ENCODE results near the gene SLC43A2. TPM values are rescaled to one million over a fixed set of nuclear protein-coding genes. Genes with fewer than 3 reads are reported as not detected.

Gene SLC43A2
- total RNA-seq, 1 experiment from 2014 or later, result 11.0 TPM

DNA sequence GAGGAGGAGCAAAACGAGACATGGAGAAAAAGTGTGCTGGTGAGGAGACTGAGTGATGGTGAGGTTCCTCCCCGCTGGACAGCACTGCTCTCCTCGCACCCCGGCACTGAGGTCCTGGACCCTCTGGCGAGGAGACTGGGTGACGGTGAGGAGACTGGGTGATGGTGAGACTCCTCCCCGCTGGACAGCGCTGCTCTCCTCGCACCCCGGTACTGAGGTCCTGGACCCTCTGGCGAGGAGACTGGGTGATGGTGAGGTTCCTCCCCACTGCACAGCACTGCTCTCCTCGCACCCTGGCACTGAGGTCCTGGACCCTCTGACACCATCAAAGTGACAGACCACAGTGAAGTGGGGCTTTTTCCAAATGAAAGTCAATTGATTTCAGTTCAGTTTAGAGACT lies 76.9 kb downstream of the SLC43A2 start (continued):
- TF ChIP-seq NR2C2 (CRISPR knock-in tag; IDR thresholded peaks at IDR 0.05), result no peak
- TF ChIP-seq RELA (CRISPR knock-in tag; IDR thresholded peaks at IDR 0.05; ENCODE audit: borderline replicate concordance), result no peak
- TF ChIP-seq, protein P1, sequence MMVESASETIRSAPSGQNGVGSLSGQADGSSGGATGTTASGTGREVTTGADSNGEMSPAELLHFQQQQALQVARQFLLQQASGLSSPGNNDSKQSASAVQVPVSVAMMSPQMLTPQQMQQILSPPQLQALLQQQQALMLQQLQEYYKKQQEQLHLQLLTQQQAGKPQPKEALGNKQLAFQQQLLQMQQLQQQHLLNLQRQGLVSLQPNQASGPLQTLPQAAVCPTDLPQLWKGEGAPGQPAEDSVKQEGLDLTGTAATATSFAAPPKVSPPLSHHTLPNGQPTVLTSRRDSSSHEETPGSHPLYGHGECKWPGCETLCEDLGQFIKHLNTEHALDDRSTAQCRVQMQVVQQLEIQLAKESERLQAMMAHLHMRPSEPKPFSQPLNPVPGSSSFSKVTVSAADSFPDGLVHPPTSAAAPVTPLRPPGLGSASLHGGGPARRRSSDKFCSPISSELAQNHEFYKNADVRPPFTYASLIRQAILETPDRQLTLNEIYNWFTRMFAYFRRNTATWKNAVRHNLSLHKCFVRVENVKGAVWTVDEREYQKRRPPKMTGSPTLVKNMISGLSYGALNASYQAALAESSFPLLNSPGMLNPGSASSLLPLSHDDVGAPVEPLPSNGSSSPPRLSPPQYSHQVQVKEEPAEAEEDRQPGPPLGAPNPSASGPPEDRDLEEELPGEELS (CRISPR knock-in tag; IDR thresholded peaks at IDR 0.05), result no peak
- TF ChIP-seq FOXJ3 (CRISPR knock-in tag; IDR thresholded peaks at IDR 0.05; ENCODE audit: borderline replicate concordance), result no peak

DNA sequence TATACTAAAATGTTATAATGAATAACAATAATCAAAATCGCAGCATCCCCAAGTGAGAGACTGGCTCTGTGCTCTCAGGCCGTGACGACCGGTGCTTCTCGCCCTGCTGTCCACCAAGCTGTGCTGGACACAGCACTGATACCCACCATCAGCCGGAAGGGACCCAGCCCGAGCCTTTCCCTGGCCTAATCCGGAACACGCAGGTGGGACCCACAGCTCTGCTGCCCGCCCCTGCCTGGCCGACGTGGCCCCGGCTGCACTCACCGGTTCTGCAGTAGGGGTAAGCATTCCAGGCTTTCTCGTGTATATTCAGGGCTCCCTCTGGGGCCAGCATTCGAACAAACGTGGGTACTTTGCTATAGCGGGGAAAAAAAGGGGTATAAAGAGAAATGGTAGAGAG lies 80.6 kb downstream of the SLC43A2 start:
- no peak overlapping the region for H3K4me3 Mint-ChIP-seq
- no peak overlapping the region for H3K27ac Mint-ChIP-seq

More for the DNA sequence above, 80.6 kb downstream of the SLC43A2 start:
- no peaks in the 10 kb centered on the region for H3K9me3 Mint-ChIP-seq
- peaks cover 32% of the 10 kb centered on the region for H3K36me3 Mint-ChIP-seq
- POLR2A ChIA-PET, result interaction anchor here (0.7 kb wide), 1 partner anchor 31 kb away, joined by 3 read pairs; the partner anchor contains the start of gene INPP5K
- no peaks in the 10 kb centered on the region for H3K27me3 Mint-ChIP-seq (ENCODE audit: low read depth)
- CTCF ChIA-PET, result no interaction called here
- DNase-seq (ENCODE audit: low spot score) (no peak), ATAC-seq (no peak)
- H3K4me1 Mint-ChIP-seq, result 0 out of 2 replicates have a peak, but pooled peaks cover 6% of the 10 kb centered on the region
- TF ChIP-seq, protein P1 (CRISPR knock-in tag; IDR thresholded peaks at IDR 0.05), result no peak
- no peak for TF ChIP-seq ELF4 (CRISPR knock-in tag; IDR thresholded peaks at IDR 0.05; ENCODE audit: low read depth)
- no peak for TF ChIP-seq CREM (CRISPR knock-in tag; IDR thresholded peaks at IDR 0.05)
- TF ChIP-seq, protein P2, sequence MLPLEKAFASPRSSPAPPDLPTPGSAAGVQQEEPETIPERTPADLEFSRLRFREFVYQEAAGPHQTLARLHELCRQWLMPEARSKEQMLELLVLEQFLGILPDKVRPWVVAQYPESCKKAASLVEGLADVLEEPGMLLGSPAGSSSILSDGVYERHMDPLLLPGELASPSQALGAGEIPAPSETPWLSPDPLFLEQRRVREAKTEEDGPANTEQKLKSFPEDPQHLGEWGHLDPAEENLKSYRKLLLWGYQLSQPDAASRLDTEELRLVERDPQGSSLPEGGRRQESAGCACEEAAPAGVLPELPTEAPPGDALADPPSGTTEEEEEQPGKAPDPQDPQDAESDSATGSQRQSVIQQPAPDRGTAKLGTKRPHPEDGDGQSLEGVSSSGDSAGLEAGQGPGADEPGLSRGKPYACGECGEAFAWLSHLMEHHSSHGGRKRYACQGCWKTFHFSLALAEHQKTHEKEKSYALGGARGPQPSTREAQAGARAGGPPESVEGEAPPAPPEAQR (CRISPR knock-in tag; IDR thresholded peaks at IDR 0.05), result no peak
- TF ChIP-seq, protein P3, sequence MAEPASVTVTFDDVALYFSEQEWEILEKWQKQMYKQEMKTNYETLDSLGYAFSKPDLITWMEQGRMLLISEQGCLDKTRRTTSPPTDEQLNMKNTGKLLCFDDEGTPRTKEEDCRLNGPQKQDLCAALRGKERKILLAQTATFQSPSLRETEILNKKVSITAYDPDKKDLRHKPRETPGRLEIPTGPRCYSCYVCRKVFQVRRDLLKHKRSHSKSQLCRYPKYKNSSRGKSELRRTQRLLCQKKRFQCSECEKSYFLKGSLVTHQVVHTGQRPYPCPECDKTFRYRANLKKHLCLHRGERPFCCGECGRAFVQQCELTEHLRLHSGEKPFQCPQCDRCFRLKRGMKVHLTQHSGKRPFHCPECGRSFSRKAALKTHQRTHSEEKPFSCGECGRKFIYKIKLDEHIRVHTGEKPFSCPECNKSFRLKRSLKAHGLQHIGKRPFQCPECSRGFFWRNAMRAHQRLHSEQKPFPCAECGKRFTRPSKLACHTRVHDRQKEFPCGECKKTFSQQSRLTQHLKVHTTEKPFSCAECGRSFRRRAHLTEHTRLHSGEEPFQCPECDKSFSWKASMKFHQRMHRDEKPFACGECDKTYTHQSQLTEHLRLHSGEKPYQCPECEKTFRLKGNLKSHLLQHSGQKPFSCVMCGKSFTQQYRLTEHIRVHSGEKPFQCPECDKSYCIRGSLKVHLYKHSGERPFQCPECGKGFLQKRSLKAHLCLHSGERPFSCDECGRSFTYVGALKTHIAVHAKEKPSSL (CRISPR knock-in tag; conservative IDR thresholded peaks at IDR 0.05), result no peak
- TF ChIP-seq, protein P4, sequence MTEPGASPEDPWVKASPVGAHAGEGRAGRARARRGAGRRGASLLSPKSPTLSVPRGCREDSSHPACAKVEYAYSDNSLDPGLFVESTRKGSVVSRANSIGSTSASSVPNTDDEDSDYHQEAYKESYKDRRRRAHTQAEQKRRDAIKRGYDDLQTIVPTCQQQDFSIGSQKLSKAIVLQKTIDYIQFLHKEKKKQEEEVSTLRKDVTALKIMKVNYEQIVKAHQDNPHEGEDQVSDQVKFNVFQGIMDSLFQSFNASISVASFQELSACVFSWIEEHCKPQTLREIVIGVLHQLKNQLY (CRISPR knock-in tag; IDR thresholded peaks at IDR 0.05), result no peak
- no peak for TF ChIP-seq GTF2I (CRISPR knock-in tag; conservative IDR thresholded peaks at IDR 0.05)
- TF ChIP-seq ZNF219 (CRISPR knock-in tag; IDR thresholded peaks at IDR 0.05; ENCODE audit: borderline replicate concordance), result no peak
- TF ChIP-seq PRRX2 (CRISPR knock-in tag; IDR thresholded peaks at IDR 0.05), result no peak
- no peak for TF ChIP-seq CREB1 (CRISPR knock-in tag; IDR thresholded peaks at IDR 0.05)
- TF ChIP-seq, protein P5, sequence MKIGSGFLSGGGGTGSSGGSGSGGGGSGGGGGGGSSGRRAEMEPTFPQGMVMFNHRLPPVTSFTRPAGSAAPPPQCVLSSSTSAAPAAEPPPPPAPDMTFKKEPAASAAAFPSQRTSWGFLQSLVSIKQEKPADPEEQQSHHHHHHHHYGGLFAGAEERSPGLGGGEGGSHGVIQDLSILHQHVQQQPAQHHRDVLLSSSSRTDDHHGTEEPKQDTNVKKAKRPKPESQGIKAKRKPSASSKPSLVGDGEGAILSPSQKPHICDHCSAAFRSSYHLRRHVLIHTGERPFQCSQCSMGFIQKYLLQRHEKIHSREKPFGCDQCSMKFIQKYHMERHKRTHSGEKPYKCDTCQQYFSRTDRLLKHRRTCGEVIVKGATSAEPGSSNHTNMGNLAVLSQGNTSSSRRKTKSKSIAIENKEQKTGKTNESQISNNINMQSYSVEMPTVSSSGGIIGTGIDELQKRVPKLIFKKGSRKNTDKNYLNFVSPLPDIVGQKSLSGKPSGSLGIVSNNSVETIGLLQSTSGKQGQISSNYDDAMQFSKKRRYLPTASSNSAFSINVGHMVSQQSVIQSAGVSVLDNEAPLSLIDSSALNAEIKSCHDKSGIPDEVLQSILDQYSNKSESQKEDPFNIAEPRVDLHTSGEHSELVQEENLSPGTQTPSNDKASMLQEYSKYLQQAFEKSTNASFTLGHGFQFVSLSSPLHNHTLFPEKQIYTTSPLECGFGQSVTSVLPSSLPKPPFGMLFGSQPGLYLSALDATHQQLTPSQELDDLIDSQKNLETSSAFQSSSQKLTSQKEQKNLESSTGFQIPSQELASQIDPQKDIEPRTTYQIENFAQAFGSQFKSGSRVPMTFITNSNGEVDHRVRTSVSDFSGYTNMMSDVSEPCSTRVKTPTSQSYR (CRISPR knock-in tag; IDR thresholded peaks at IDR 0.05), result no peak
- TF ChIP-seq IRF2 (CRISPR knock-in tag; IDR thresholded peaks at IDR 0.05; ENCODE audit: borderline replicate concordance, low read depth), result no peak
- TF ChIP-seq ZNF138 (CRISPR knock-in tag; conservative IDR thresholded peaks at IDR 0.05), result no peak
- no peak for TF ChIP-seq SOX15 (CRISPR knock-in tag; IDR thresholded peaks at IDR 0.05)
